Measurements from ENCODE around the gene LRRC17.

GRCh38 chr7:102967798-102968197 lies 55.0 kb downstream of the LRRC17 start:
- TF ChIP-seq CTCF (IDR thresholded peaks at IDR 0.05 in 2 of 3, conservative IDR thresholded peaks at IDR 0.05 in 1 of 3; ENCODE audit: insufficient read depth in 2 of 3, low read depth in 1 of 3, low read length in 3 of 3) (no peak), NR0B1 (IDR thresholded peaks at IDR 0.05; ENCODE audit: partially characterized antibody) (no peak), GATAD2A (IDR thresholded peaks at IDR 0.05) (no peak), EZH2 (IDR thresholded peaks at IDR 0.05; ENCODE audit: borderline replicate concordance, low read depth, low read length) (no peak), SIN3A (IDR thresholded peaks at IDR 0.05; ENCODE audit: borderline replicate concordance in 2 of 2, control insufficient read depth in 1 of 2, low read depth in 2 of 2, low read length in 2 of 2) (no peak), REST (IDR thresholded peaks at IDR 0.05; ENCODE audit: borderline replicate concordance) (no peak), REST (CRISPR knock-in tag; IDR thresholded peaks at IDR 0.05; ENCODE audit: low read depth) (no peak), NR2C1 (IDR thresholded peaks at IDR 0.05) (no peak), NR2C1 (tag; IDR thresholded peaks at IDR 0.05) (no peak)
